ENCODE measurements around the gene ZPBP. TPM values are rescaled to one million over a fixed set of nuclear protein-coding genes. Genes with fewer than 3 reads are reported as not detected.
A peak's percentile ranks its signal among the peaks of the same experiment; 100 is the strongest.

The ZPBP gene
- total and polyA plus RNA-seq, 3 donors from 2014 or later = 67.0 to 286 (median 92.2) TPM

DNA sequence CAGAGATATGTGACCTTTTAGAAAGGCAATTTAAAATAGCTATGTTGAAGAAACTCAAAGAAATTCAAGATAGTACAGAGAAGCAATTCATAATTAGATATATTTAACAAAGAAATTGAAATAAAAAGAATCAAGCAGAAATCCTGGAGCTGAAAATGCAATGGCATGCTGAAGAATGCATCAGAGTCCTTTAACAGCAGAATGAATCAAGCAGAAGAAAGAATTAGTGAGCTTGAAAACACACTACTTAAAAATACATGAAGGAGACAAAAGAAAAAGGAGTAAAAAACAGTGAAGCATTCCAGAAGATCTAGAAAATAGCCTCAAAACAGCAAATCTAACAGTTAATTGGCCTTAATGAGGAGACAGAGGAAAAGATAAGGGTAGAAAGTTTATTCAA lies 20.0 kb downstream of the ZPBP start:
- no peaks in the 10 kb centered on the region for H3K4me1 ChIP-seq
- TF ChIP-seq, protein P1, sequence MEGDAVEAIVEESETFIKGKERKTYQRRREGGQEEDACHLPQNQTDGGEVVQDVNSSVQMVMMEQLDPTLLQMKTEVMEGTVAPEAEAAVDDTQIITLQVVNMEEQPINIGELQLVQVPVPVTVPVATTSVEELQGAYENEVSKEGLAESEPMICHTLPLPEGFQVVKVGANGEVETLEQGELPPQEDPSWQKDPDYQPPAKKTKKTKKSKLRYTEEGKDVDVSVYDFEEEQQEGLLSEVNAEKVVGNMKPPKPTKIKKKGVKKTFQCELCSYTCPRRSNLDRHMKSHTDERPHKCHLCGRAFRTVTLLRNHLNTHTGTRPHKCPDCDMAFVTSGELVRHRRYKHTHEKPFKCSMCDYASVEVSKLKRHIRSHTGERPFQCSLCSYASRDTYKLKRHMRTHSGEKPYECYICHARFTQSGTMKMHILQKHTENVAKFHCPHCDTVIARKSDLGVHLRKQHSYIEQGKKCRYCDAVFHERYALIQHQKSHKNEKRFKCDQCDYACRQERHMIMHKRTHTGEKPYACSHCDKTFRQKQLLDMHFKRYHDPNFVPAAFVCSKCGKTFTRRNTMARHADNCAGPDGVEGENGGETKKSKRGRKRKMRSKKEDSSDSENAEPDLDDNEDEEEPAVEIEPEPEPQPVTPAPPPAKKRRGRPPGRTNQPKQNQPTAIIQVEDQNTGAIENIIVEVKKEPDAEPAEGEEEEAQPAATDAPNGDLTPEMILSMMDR (IDR thresholded peaks at IDR 0.05) = no peak
- no peak for TF ChIP-seq POLR2A (IDR thresholded peaks at IDR 0.05)

DNA sequence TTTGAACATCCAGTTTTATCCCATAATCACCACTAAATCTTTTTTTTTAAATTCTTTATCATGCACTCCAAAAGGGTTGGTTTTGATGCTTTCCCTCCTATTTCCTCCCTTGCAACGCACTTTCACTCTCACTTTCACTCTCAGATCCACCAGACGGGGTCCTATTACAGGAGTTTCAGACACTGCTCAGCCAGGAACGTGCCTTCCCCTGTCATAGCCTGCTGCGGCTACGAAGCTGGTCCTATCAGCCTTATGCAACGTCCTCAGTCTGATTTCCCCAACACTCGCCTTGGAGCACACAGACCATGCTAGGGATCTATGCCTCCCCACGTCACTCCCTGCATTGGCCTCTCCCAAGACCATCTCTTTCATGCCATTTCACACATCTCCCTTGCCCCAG lies 23.4 kb downstream of the ZPBP start:
- H3K9me3 ChIP-seq = no peaks in the 10 kb centered on the region
- no peak overlapping the region for H3K27ac ChIP-seq
- intact Hi-C loops (cut with DNase I; ENCODE audit: low total_unique reads) = no loop called here
- H3K4me3 ChIP-seq = peak overlapping the region; percentile 32 to 50
- WGBS, 2 donors = 39 to 50% methylated on average over 8 of the region's 8 CpGs
- no peaks in the 10 kb centered on the region for H3K27me3 ChIP-seq
- no peak for DNase-seq
- TF ChIP-seq, protein P1 (IDR thresholded peaks at IDR 0.05) = no peak
- TF ChIP-seq POLR2A (IDR thresholded peaks at IDR 0.05) = no peak
- H3K4me1 ChIP-seq = no peaks in the 10 kb centered on the region
- no peaks in the 10 kb centered on the region for H3K36me3 ChIP-seq (ENCODE audit: low read depth, missing control alignments)

More for the DNA sequence above, 20.0 kb downstream of the ZPBP start:
- H3K4me3 ChIP-seq = no peak overlapping the region
- no peaks in the 10 kb centered on the region for H3K36me3 ChIP-seq (ENCODE audit: low read depth, missing control alignments)
- no peaks in the 10 kb centered on the region for H3K27me3 ChIP-seq
- intact Hi-C loops (cut with DNase I; ENCODE audit: low total_unique reads) = no loop called here
- H3K27ac ChIP-seq = no peak overlapping the region
- H3K9me3 ChIP-seq = no peaks in the 10 kb centered on the region
- no peak for DNase-seq

DNA sequence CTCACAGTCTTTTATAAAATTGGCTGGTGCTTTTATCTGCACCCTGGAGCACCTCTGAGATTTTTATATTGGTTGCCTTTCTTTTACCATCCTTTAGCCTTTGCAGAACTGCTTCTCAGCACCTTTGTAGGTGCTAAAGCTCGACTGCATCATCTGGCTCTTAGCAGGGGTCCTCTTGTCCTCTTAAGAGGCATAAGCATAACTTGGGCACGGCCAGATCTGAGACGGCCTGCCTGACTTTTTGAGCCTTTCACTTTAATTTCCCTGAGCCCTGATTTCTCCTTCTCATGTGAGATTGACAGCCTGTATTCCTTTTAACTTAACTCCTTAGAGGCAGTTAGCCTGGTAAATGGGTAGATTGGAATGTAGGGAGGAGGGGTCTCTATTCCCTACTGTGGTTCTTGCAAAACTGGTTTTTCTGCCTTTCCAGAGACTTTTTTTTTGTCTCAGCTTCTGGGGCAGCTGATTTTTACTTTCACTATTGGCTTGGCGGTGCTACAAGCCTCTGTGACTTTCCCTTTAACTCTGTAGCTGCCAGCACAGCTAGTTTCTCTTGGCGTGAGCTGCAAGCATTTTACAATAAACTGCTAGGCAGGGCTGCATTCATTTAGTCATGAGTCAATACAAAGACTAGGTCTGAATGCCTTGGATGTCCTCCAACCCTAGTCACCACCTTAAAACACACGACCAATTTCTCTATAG lies 24.0 kb downstream of the ZPBP start:
- intact Hi-C loops (cut with DNase I; ENCODE audit: low total_unique reads) = no loop called here
- Histone ChIP-seq H3K27ac (peak overlapping the region in 1 of 2 donors; percentile 39), H3K4me1 (no peaks in the 10 kb centered on the region), H3K27me3 (no peaks in the 10 kb centered on the region), H3K4me3 (peak overlapping the region; percentile 32 to 50), H3K9me3 (no peaks in the 10 kb centered on the region), H3K36me3 (ENCODE audit: low read depth, missing control alignments) (no peaks in the 10 kb centered on the region)
- 24 to 30% methylated on average over 6 of the region's 6 CpGs for WGBS, 2 donors
- TF ChIP-seq, protein P1 (IDR thresholded peaks at IDR 0.05) = no peak
- TF ChIP-seq POLR2A (IDR thresholded peaks at IDR 0.05) = no peak
- DNase-seq = no peak

DNA sequence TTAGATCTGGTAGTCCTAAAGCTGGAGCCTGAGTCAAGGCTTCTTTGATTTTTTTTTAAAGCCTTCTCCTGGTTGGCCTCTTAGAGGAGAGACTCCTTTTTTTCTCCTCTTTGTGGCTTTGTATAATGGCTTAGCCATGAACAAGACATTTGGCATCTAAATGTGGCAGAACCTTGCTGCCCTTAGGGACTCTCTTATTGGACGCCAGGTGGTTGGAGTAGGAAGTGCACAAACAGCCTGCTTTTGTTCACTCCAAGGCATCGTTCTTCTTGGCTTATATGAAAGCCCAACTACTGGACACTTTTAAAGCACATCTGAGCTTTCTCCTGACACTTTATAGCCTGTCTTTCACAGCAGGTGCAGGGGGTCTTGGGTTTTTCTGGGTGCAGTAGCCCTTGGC lies 25.0 kb downstream of the ZPBP start:
- TF ChIP-seq, protein P1 (IDR thresholded peaks at IDR 0.05) = peak in 2 of 3 experiments; percentile 7 to 35
- TF ChIP-seq POLR2A (IDR thresholded peaks at IDR 0.05) = no peak
- WGBS, 2 donors = 36 to 44% methylated on average over 2 of the region's 2 CpGs
- Histone ChIP-seq H3K4me1 (no peaks in the 10 kb centered on the region), H3K27ac (no peak overlapping the region), H3K4me3 (no peak overlapping the region), H3K9me3 (no peaks in the 10 kb centered on the region), H3K36me3 (ENCODE audit: low read depth, missing control alignments) (no peaks in the 10 kb centered on the region), H3K27me3 (no peaks in the 10 kb centered on the region)
- DNase-seq = no peak
- intact Hi-C loops (cut with DNase I; ENCODE audit: low total_unique reads) = no loop called here

DNA sequence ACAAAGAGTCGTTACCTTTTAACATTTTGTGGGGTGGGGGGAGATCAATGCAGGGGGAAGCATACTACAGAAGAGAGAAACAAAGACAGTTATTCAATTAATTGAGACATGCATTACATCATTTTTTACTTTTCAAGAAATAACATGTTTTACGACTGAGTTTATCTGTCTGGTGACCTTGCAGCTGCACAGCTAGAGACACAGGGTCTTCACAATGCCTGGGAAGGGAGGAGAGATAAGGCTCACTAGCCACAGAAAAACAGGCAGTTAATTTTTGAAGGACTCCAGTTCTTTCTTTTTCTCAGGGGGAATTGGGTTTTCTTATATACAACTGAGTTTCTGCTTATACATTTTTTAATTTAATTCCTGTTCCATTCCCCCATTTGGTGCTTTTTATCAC lies 30.1 kb downstream of the ZPBP start:
- no peaks in the 10 kb centered on the region for H3K36me3 ChIP-seq (ENCODE audit: low read depth, missing control alignments)
- H3K27me3 ChIP-seq = no peaks in the 10 kb centered on the region
- no peak overlapping the region for H3K27ac ChIP-seq
- 31 to 44% methylated on average over 2 of the region's 2 CpGs for WGBS, 2 donors
- no peaks in the 10 kb centered on the region for H3K9me3 ChIP-seq
- TF ChIP-seq, protein P1 (IDR thresholded peaks at IDR 0.05) = no peak
- no peak for TF ChIP-seq POLR2A (IDR thresholded peaks at IDR 0.05)
- H3K4me3 ChIP-seq = no peak overlapping the region
- intact Hi-C loops (cut with DNase I; ENCODE audit: low total_unique reads) = no loop called here
- no peak for DNase-seq
- no peaks in the 10 kb centered on the region for H3K4me1 ChIP-seq

All from testis (tissue), 3 donors.